ENCODE results near the gene FAAP100. TPM values are rescaled to one million over a fixed set of nuclear protein-coding genes. Genes with fewer than 3 reads are reported as not detected.

FAAP100 gene
- total RNA-seq, 1 donor from 2014 or later, result 47.7 TPM

DNA sequence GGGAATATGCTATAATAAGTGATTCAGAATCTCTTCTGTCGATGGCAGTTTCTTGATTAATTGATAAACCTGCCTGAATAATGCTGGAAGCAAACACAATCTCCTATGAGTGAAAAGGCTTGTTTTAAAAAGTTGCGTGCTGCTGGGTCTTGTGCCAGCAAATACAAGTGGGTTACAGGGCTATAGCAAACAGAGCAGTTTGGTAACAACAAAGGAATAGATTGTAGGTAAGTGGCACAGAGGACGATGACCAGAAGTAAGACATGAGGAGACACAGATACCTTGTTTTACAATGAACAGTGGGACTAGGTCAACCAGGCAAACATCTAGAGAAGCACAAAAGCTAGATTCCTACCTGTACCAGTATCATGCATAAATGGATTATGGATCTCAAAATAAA is 23.7 kb upstream of the FAAP100 start:
- H3K4me1 Mint-ChIP-seq (ENCODE audit: low read depth), result peaks cover 25% of the 10 kb centered on the region
- DNase-seq (ENCODE audit: low spot score, unreplicated experiment), result no peak
- peaks cover 25% of the 10 kb centered on the region for H3K36me3 Mint-ChIP-seq (ENCODE audit: insufficient read depth)
- H3K27me3 Mint-ChIP-seq, result no peaks in the 10 kb centered on the region
- peak overlapping the region; percentile 84 for H3K27ac Mint-ChIP-seq
- H3K4me3 Mint-ChIP-seq (ENCODE audit: low read depth), result no peak overlapping the region
- no peaks in the 10 kb centered on the region for H3K9me3 Mint-ChIP-seq (ENCODE audit: low read depth)
- TF ChIP-seq, protein P1, sequence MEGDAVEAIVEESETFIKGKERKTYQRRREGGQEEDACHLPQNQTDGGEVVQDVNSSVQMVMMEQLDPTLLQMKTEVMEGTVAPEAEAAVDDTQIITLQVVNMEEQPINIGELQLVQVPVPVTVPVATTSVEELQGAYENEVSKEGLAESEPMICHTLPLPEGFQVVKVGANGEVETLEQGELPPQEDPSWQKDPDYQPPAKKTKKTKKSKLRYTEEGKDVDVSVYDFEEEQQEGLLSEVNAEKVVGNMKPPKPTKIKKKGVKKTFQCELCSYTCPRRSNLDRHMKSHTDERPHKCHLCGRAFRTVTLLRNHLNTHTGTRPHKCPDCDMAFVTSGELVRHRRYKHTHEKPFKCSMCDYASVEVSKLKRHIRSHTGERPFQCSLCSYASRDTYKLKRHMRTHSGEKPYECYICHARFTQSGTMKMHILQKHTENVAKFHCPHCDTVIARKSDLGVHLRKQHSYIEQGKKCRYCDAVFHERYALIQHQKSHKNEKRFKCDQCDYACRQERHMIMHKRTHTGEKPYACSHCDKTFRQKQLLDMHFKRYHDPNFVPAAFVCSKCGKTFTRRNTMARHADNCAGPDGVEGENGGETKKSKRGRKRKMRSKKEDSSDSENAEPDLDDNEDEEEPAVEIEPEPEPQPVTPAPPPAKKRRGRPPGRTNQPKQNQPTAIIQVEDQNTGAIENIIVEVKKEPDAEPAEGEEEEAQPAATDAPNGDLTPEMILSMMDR (IDR thresholded peaks at IDR 0.05; ENCODE audit: unreplicated experiment), result no peak

DNA sequence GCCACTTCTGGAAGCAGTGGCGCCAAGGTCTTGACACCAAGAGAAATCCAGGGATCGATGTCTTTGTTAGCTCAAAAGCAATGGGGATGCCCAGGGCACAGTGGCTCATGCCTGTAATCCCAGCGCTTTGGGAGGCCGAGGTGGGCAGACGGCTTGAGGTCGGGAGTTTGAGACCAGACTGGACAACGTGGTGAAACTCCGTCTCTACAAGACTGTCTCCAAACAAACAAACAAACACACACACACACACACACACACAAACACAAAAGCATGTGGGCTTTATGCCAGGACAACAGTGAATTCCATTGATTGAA is 22.4 kb upstream of the FAAP100 start:
- Mint-ChIP-seq H3K4me3 (ENCODE audit: low read depth) (no peak overlapping the region), H3K36me3 (ENCODE audit: insufficient read depth) (peaks cover 21% of the 10 kb centered on the region), H3K4me1 (ENCODE audit: low read depth) (peaks cover 25% of the 10 kb centered on the region), H3K9me3 (ENCODE audit: low read depth) (no peaks in the 10 kb centered on the region), H3K27ac (no peak overlapping the region), H3K27me3 (no peaks in the 10 kb centered on the region)
- DNase-seq (ENCODE audit: low spot score, unreplicated experiment), result no peak
- TF ChIP-seq, protein P1 (IDR thresholded peaks at IDR 0.05; ENCODE audit: unreplicated experiment), result no peak

DNA sequence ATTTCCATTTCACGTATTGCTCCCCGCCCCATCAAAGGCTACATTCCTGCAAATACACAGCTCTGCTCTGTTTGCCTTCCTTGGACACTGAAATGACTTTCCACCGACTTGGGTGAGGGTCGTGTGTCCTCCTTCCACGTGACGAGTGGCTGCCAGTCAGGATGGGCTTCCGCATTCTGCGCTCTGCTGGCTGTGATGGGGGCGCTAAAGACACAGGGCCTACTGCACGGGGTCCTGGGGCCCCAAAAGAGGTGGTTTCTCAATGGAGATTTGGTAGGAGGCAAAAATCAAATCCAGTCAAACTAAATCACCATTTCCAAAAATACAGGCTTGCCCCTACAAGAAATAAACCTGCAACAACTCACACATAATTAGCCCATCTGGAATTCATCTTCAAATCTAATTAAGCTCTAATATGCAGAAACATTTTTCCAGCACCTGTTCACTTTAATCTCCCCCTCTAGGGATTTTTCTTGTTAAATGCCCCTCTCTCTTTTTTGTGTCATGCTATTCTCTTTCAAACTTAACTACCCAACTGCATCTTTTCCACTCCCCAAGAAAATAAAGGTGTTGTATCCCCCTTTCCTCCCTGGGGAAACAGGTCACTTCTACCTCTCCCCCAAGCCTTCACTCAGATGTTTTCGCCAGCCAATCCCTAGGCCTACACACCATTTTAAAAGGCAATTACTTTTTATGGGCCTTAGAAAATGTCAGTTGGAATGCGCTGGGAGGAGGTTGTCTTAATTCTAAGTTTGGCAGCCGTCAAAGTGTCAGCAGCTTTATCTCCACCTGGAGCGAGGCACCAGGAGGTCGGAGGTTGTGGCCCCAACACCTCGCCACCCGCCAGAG is 21.9 kb upstream of the FAAP100 start:
- H3K27me3 Mint-ChIP-seq, result no peaks in the 10 kb centered on the region
- no peak overlapping the region for H3K27ac Mint-ChIP-seq
- no peaks in the 10 kb centered on the region for H3K9me3 Mint-ChIP-seq (ENCODE audit: low read depth)
- TF ChIP-seq, protein P1 (IDR thresholded peaks at IDR 0.05; ENCODE audit: unreplicated experiment), result no peak
- H3K4me3 Mint-ChIP-seq (ENCODE audit: low read depth), result no peak overlapping the region
- H3K36me3 Mint-ChIP-seq (ENCODE audit: insufficient read depth), result peaks cover 17% of the 10 kb centered on the region
- no peak for DNase-seq (ENCODE audit: low spot score, unreplicated experiment)
- peaks cover 25% of the 10 kb centered on the region for H3K4me1 Mint-ChIP-seq (ENCODE audit: low read depth)

DNA sequence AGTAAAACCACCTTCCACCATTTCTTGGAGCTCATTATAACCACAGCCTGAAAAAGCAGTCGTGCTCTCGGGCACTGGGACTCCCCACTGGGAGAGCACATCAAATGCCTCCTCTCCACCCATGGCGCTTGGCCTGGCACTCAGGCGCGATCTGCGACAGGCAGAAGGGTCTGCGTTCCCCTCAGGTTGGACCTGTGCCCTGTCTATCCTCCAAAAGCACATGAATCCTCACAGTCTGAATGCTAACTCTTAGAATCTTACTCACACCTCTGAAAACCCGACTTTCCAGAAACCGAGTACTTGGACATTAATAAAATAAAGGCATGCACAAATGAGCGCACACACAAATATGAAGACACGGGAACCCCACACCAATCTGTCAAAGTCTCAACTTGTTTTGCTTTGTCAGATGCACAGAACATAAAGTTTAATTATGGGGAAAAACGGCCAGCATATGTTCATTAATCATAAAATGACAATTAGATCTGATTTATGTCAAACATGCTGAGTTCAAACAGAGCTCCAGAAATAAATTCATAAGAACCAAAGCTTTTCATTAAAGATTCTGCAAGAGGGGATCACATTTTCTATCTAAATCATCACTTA is 20.5 kb upstream of the FAAP100 start:
- no peak overlapping the region for H3K27ac Mint-ChIP-seq
- H3K27me3 Mint-ChIP-seq, result no peaks in the 10 kb centered on the region

DNA sequence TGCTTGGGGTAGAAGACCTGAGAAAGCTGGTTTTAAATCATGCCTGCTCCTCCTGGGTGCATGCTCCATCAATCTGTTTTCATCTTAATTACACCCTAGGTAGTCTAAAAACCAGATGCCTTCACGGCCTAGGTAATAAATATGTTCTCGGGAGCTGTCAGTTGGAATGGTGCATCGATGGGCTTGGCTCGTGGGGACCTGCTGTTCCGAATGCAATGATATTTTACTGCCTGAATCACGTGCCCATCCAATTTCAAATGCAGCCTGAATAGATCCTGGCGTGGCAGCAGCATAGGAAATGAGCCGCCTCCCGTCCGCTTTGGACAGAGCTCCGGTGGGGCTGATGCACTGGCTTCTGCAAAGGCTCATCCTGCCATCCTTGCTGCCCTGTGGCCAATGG is 18.8 kb upstream of the FAAP100 start:
- H3K4me1 Mint-ChIP-seq (ENCODE audit: low read depth), result peaks cover 4% of the 10 kb centered on the region
- H3K36me3 Mint-ChIP-seq (ENCODE audit: insufficient read depth), result peaks cover 16% of the 10 kb centered on the region
- H3K27me3 Mint-ChIP-seq, result no peaks in the 10 kb centered on the region
- no peaks in the 10 kb centered on the region for H3K9me3 Mint-ChIP-seq (ENCODE audit: low read depth)
- TF ChIP-seq, protein P1 (IDR thresholded peaks at IDR 0.05; ENCODE audit: unreplicated experiment), result no peak
- H3K27ac Mint-ChIP-seq, result no peak overlapping the region
- DNase-seq (ENCODE audit: low spot score, unreplicated experiment), result no peak
- no peak overlapping the region for H3K4me3 Mint-ChIP-seq (ENCODE audit: low read depth)

More for the DNA sequence above, 20.5 kb upstream of the FAAP100 start:
- TF ChIP-seq, protein P1 (IDR thresholded peaks at IDR 0.05; ENCODE audit: unreplicated experiment), result no peak
- H3K9me3 Mint-ChIP-seq (ENCODE audit: low read depth), result no peaks in the 10 kb centered on the region
- no peak for DNase-seq (ENCODE audit: low spot score, unreplicated experiment)
- H3K4me1 Mint-ChIP-seq (ENCODE audit: low read depth), result peaks cover 21% of the 10 kb centered on the region
- no peak overlapping the region for H3K4me3 Mint-ChIP-seq (ENCODE audit: low read depth)
- peaks cover 16% of the 10 kb centered on the region for H3K36me3 Mint-ChIP-seq (ENCODE audit: insufficient read depth)

All from progenitor cell of endocrine pancreas (in vitro differentiated cells).